ENCODE measurements around the gene DRICH1. TPM values are rescaled to one million over a fixed set of nuclear protein-coding genes. Genes with fewer than 3 reads are reported as not detected.

DRICH1 gene
- total and polyA plus RNA-seq, 2 experiments from 2014 or later, result not detected

GRCh38 chr22:23613193-23613972, 18.7 kb downstream of the DRICH1 start:
- 71 to 76% methylated on average over 7 of the region's 7 CpGs for WGBS, 2 experiments (ENCODE audit: low coverage in 1 of 2, low lambda C conversion rate in 2 of 2, missing lambda C conversion rate in 2 of 2)
- peak; percentile 35 for DNase-seq
- in situ Hi-C loops (cut with MboI), result no loop called here

GRCh38 chr22:23609983-23610781, 21.9 kb downstream of the DRICH1 start:
- TF ChIP-seq EZH2 (IDR thresholded peaks at IDR 0.05; ENCODE audit: insufficient read depth, poor library complexity, severe bottlenecking) (no peak), EZH2phosphoT487 (IDR thresholded peaks at IDR 0.05; ENCODE audit: insufficient read depth, low read depth) (no peak)
- Histone ChIP-seq H3K4me2 (ENCODE audit: unreplicated experiment) (no peak overlapping the region), H3K4me3 (no peak overlapping the region), H3K9me3 (ENCODE audit: low read depth) (no peaks in the 10 kb centered on the region), H3K9me2 (ENCODE audit: insufficient read depth) (no peaks in the 10 kb centered on the region), H4K20me1 (ENCODE audit: insufficient read depth) (no peaks in the 10 kb centered on the region), H3K36me3 (ENCODE audit: low read depth) (no peaks in the 10 kb centered on the region), H3K9ac (no peak overlapping the region), H3K4me1 (ENCODE audit: insufficient read depth) (no peaks in the 10 kb centered on the region), H2AFZ (no peak overlapping the region), H3K79me2 (ENCODE audit: insufficient read depth) (no peaks in the 10 kb centered on the region), H3F3A (ENCODE audit: insufficient read depth) (no peaks in the 10 kb centered on the region), H3K27me3 (replicated peaks; ENCODE audit: insufficient read depth) (no peaks in the 10 kb centered on the region), H3K27ac (no peak overlapping the region)
- in situ Hi-C loops (cut with MboI), result no loop called here
- 66 to 70% methylated on average over 12 of the region's 12 CpGs for WGBS, 2 experiments (ENCODE audit: low coverage in 1 of 2, low lambda C conversion rate in 2 of 2, missing lambda C conversion rate in 2 of 2)
- no peak for DNase-seq

More at GRCh38 chr22:23613193-23613972, 18.7 kb downstream of the DRICH1 start:
- Histone ChIP-seq H3K9ac (no peak overlapping the region), H3F3A (ENCODE audit: insufficient read depth) (no peaks in the 10 kb centered on the region), H3K4me3 (no peak overlapping the region), H3K4me2 (ENCODE audit: unreplicated experiment) (no peak overlapping the region), H3K4me1 (ENCODE audit: insufficient read depth) (no peaks in the 10 kb centered on the region), H2AFZ (no peak overlapping the region), H3K9me3 (ENCODE audit: low read depth) (no peaks in the 10 kb centered on the region), H3K9me2 (ENCODE audit: insufficient read depth) (no peaks in the 10 kb centered on the region), H3K79me2 (ENCODE audit: insufficient read depth) (no peaks in the 10 kb centered on the region), H3K27ac (no peak overlapping the region), H3K36me3 (ENCODE audit: low read depth) (no peaks in the 10 kb centered on the region), H3K27me3 (replicated peaks; ENCODE audit: insufficient read depth) (no peaks in the 10 kb centered on the region), H4K20me1 (ENCODE audit: insufficient read depth) (no peaks in the 10 kb centered on the region)
- no peak for TF ChIP-seq EZH2phosphoT487 (IDR thresholded peaks at IDR 0.05; ENCODE audit: insufficient read depth, low read depth)
- no peak for TF ChIP-seq EZH2 (IDR thresholded peaks at IDR 0.05; ENCODE audit: insufficient read depth, poor library complexity, severe bottlenecking)

DNA sequence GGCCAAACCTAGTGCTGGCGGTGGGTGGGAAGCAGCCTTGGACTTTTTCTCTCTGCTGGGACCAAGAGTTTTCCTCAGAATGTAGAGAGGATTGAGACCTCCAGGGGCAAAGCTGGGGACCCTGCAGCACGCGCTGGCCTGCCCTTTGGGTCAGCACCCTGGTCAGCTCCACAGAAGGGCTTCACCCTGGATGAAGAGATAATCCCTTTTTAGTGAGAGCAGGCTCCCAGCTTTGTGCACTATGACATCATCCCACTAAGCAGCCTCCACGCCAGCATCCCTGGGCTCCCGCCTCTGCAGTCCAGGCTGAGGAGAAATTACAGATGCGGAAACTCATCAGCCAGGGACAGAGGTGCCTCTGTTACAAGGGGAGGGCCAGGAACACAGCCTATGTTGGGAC, 23.5 kb downstream of the DRICH1 start:
- Histone ChIP-seq H3K36me3 (ENCODE audit: low read depth) (no peaks in the 10 kb centered on the region), H4K20me1 (ENCODE audit: insufficient read depth) (no peaks in the 10 kb centered on the region), H3K9me3 (ENCODE audit: low read depth) (no peaks in the 10 kb centered on the region), H3F3A (ENCODE audit: insufficient read depth) (no peaks in the 10 kb centered on the region), H3K4me2 (ENCODE audit: unreplicated experiment) (no peak overlapping the region), H2AFZ (no peak overlapping the region), H3K27me3 (replicated peaks; ENCODE audit: insufficient read depth) (no peaks in the 10 kb centered on the region), H3K9me2 (ENCODE audit: insufficient read depth) (no peaks in the 10 kb centered on the region), H3K4me3 (no peak overlapping the region), H3K79me2 (ENCODE audit: insufficient read depth) (no peaks in the 10 kb centered on the region), H3K9ac (no peak overlapping the region), H3K27ac (no peak overlapping the region), H3K4me1 (ENCODE audit: insufficient read depth) (no peaks in the 10 kb centered on the region)
- 34 to 51% methylated on average over 6 of the region's 6 CpGs for WGBS, 2 experiments (ENCODE audit: low coverage in 1 of 2, low lambda C conversion rate in 2 of 2, missing lambda C conversion rate in 2 of 2)
- DNase-seq, result peak; percentile 48
- in situ Hi-C loops (cut with MboI), result no loop called here
- TF ChIP-seq EZH2phosphoT487 (IDR thresholded peaks at IDR 0.05; ENCODE audit: insufficient read depth, low read depth) (no peak), EZH2 (IDR thresholded peaks at IDR 0.05; ENCODE audit: insufficient read depth, poor library complexity, severe bottlenecking) (no peak)

- no peak for DNase-seq
- no peak overlapping the region for H3K9ac ChIP-seq
- H3K4me3 ChIP-seq, result no peak overlapping the region
- no peaks in the 10 kb centered on the region for H3K9me3 ChIP-seq (ENCODE audit: low read depth)
- TF ChIP-seq EZH2 (IDR thresholded peaks at IDR 0.05; ENCODE audit: insufficient read depth, poor library complexity, severe bottlenecking) (no peak), EZH2phosphoT487 (IDR thresholded peaks at IDR 0.05; ENCODE audit: insufficient read depth, low read depth) (no peak)
- no peaks in the 10 kb centered on the region for H3K9me2 ChIP-seq (ENCODE audit: insufficient read depth)
- H3K27me3 ChIP-seq (replicated peaks; ENCODE audit: insufficient read depth), result no peaks in the 10 kb centered on the region
- in situ Hi-C loops (cut with MboI), result no loop called here
- H3K4me2 ChIP-seq (ENCODE audit: unreplicated experiment), result no peak overlapping the region
- no peaks in the 10 kb centered on the region for H3F3A ChIP-seq (ENCODE audit: insufficient read depth)
- no peaks in the 10 kb centered on the region for H4K20me1 ChIP-seq (ENCODE audit: insufficient read depth)
- no peaks in the 10 kb centered on the region for H3K4me1 ChIP-seq (ENCODE audit: insufficient read depth)
- H3K79me2 ChIP-seq (ENCODE audit: insufficient read depth), result no peaks in the 10 kb centered on the region
- 67 to 68% methylated on average over 20 of the region's 20 CpGs for WGBS, 2 experiments (ENCODE audit: low coverage in 1 of 2, low lambda C conversion rate in 2 of 2, missing lambda C conversion rate in 2 of 2)
- H3K27ac ChIP-seq, result no peak overlapping the region
- no peak overlapping the region for H2AFZ ChIP-seq
- no peaks in the 10 kb centered on the region for H3K36me3 ChIP-seq (ENCODE audit: low read depth)
Measured at GRCh38 chr22:23606204-23607131, 25.7 kb downstream of the DRICH1 start.
